Measurements from ENCODE around the gene MVB12B.

MVB12B gene

GRCh38 chr9:126453156-126453963, 126.7 kb downstream of the MVB12B start:
- no peak for DNase-seq (ENCODE audit: low read depth in 2 of 2)

DNA sequence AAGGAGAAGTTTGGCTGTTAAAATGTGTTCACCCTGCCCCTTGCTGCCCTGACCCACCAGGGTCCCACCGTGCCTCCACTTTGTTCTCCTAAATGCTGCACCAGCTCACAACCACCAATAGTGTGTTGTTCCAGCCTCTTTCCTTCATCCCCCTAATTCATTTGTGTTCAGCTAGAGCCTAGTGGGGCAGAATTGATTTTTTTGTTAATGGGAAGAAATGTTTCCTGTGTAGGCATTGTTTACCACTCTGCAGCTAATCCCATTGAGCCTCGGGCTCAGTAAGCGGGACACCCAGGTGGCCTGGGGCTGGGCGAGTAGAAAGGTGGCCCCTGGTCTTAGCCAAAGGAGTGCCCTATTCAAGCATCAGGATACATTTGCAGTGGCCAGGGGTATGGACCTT, 127.6 kb downstream of the MVB12B start:
- DNase-seq (ENCODE audit: low read depth in 2 of 2), result no peak

GRCh38 chr9:126454795-126455194, 128.2 kb downstream of the MVB12B start:
- no peak for DNase-seq (ENCODE audit: low read depth in 2 of 2)

- DNase-seq (ENCODE audit: low read depth in 2 of 2), result no peak
Measured at GRCh38 chr9:126456441-126457174, 130.0 kb downstream of the MVB12B start.

- no peak for DNase-seq (ENCODE audit: low read depth in 2 of 2)
Measured at GRCh38 chr9:126457175-126457547, 130.5 kb downstream of the MVB12B start.

GRCh38 chr9:126457890-126458289, 131.3 kb downstream of the MVB12B start:
- DNase-seq (ENCODE audit: low read depth in 2 of 2), result no peak

- DNase-seq (ENCODE audit: low read depth in 2 of 2), result no peak
Measured at GRCh38 chr9:126459126-126459525, 132.5 kb downstream of the MVB12B start.

DNA sequence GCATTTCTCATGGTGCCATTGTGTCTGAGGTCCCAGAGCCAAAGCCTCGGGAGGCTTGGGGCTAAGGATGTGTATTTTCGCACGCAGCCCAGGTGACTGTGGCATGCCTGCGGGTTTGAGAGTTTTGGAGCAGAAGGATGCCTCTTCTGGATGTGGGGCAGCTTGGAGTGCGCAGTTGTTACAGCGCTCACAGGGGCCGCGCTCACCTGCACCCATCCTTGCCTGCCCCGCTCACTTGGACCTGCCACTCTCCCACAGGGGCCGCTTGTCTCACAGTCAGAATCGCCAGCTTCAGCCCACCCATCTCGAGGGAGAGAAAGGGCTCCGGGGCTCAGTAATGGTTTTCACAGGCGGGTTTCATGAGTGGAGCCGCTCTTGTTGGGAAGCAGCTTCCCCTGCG, 132.9 kb downstream of the MVB12B start:
- no peak for DNase-seq (ENCODE audit: low read depth in 2 of 2)

DNA sequence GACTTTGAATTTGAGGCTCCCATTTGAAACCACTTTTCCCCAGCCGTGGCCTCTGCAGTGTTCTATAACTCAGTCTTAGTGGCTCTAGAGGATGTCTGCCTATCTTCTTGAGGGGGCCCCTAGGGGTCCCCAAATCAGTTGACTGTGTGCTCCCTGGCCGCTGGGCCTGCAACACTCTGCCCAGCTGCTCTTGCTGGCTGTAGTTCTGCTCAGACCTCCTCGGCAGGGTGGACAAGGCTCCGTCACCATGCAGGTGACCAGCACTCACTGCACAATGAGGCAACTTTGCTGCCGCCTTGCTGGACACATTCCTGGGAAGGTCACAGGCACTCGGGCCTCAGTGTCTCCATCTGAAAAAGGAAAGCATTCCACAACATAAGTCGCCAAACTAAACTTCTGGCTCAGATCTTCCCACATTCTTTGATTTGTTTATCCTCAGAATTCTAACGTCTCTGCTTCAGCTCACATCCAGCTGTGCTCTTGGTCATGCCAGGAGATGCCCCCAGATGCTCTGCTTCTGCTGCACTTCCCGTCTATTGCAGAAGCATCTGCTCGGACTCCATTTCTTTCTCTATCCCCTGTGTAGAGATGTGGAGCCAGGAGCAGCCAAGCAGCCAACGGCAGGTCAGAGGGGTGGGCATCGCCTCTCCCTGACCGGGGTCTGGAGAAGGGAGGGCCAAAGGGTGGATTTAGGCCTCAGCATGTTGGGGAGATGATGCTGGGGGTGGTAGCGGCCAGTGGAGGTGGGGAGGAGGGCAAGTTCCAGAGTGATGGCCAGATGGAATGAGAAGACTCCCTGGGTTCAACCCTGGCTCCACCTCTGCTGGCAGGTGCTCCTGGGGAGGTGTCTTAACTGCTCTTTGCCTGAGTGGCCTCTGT, 133.6 kb downstream of the MVB12B start:
- DNase-seq (ENCODE audit: low read depth in 2 of 2), result no peak

GRCh38 chr9:126461029-126461428, 134.4 kb downstream of the MVB12B start:
- DNase-seq (ENCODE audit: low read depth in 2 of 2), result no peak

DNA sequence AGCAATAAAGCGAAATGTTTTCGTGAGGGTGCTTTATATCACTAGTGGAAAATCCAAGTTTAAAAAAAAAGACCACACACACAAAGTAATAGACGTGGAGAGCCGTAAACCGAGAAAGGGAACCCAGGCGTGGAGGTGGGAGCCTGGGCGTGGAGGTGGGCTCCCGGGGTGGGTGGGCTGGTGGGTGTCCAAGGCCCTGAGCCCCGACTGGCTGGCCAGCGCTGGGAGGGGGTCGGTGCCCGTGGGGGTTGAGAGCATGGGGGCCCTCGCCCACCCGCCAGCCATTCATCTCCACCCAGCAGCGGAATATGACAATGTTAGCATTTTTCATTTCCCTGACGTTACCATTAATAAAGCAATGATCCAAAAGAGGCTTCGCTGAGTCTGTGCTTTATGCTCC, 135.0 kb downstream of the MVB12B start:
- DNase-seq (ENCODE audit: low read depth in 2 of 2), result no peak

DNA sequence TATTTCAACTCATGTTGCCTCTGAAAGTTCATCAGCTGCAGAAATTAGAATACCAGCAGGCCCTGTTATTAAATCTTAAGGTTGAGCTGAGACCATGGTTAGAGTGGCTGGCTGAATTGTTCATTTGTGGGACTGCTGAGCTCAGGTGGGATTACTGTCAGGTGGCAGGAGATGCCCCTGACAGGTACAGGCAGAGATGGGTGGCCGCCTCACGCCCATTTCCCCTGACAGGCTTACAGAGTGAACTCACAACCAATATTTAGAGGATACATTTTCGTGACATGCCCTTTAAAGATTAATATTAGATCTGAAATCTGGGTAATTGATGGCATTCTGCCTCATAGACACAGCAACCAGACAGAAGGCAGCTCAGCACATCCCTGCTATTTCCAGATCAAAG, 136.0 kb downstream of the MVB12B start:
- no peak for DNase-seq (ENCODE audit: low read depth in 2 of 2)

GRCh38 chr9:126463426-126463825, 136.8 kb downstream of the MVB12B start:
- no peak for DNase-seq (ENCODE audit: low read depth in 2 of 2)

DNA sequence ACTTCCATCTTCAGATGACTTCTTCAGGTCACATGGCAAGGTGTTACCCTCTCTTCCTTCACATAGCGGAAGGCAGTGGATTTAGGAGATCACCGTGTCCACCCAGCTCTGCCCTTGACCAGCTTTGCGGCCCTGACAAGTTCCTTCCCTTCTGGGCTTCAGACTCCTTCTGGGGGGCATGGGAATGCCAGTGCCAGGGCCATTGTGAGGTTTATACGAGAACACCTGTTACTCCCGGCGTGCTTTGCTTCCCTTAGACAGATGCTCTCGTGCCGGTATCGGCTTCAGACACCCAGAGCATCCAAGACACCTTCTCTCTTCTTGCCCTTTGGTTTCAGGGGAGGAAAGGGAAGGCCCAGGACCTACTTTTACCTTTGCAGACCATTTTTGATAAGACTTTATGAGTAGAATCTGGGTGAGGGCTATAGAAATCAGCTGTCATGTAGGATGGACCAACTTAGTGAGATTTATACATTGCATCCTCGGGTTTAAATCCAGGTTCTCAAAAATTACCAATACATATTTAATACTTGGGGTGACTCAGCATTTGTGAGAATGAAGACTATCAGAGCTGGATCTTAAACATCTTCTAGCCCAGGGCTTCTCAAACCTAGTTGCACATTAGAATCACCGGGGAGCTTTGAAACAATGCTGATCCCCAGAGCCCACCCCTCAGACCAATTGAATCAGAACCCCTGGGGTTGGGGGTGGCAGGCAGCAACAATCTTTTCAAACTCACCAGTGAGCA, 138.2 kb downstream of the MVB12B start:
- DNase-seq (ENCODE audit: low read depth in 2 of 2), result no peak

- DNase-seq (ENCODE audit: low read depth in 2 of 2), result no peak
Measured at GRCh38 chr9:126465977-126466376, 139.3 kb downstream of the MVB12B start.

DNA sequence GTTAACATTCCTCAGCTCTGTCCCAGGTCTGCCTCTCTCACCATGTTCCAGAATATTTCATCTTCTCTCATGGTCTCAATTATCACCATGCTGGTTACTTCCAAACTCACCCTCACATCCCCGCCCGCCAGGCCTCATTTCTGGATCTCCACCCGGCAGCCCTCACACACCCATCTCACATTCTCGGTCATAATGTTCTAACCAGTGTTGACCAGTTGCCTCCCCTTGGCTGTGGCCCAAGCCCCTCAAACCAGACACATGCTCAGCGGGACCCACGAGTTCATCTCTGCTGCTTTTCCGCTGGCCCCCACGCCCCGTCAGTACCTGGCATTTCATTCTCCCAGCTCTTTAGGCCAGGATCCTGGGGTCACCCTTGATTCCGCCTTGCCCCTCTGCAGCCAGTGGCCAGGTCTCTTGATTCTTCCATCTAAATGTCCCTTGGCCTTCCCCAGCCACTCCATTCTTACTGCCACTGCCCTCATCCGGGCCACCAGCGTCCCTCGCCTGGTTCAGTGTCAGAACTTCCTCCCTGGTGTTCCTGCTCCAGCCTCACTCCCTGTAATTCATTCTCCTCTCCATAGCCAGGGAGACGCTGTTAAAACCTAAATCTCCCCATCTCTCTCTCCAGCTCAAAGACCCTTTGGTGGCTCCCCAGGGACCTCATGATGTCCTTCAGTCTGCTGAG, 141.7 kb downstream of the MVB12B start:
- DNase-seq (ENCODE audit: low read depth in 2 of 2), result no peak

GRCh38 chr9:126470241-126470993, 143.8 kb downstream of the MVB12B start:
- DNase-seq (ENCODE audit: low read depth in 2 of 2), result no peak

DNA sequence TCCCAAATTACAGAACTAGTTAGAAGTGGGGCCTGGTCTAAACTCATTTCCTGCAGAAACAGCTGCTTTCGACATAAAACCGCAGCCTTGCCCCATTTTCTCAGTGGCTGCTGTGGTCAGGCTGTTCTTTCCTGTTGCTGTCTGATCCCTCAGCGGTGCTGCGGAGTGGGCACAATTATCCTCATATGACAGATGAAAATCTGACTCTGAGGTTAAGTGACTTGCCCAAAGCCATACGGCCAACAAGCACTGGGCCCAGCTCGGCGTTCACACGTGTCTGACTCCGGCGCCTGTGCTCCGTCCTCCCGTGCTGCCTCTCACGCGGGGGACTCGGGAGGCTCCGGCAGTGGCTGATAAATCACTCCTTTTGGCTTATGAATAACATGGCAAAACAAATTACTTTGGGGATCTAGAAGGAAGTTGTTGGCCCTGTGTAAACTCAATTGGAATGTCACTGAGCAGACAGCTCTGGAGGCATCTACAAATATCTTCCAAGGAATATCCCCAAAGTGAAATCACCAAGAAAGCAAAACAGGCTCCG, 144.5 kb downstream of the MVB12B start:
- peak; percentile 59 to 61 for DNase-seq (ENCODE audit: low read depth in 2 of 2)

DNA sequence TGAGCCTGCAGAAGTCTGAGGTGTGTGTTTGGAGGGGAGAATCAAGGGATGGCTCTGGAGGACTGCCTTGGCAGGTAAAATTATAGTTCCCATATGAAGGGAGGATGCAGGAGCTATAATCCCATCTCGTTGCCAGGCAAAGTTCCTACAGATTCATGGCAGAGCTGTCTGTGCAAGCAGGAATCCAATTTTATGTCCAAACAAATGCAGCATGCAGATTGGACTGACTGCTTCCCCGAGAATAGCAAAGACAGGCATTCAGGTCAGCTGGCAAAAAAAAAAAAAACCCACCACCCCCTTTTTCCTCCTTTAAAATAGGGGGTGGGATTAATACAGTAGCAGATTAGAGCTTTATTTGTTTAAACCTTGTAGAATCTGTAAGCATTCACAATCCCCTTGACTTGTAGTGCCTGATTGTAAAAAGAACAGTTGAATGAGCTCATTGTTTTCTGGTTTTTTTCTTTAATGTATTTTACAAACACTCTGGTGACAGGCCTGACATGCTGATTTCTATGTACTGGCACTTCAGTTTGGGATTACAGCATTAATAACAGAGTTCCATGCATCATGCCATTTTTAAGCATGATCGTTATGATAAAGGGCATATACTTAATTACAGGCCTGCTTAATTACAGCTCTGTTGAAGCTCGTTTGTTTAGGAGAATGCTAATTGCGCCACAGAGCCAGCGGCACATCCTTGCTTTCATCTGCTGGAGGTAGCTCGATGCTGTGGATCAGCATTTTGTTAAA, 145.7 kb downstream of the MVB12B start:
- DNase-seq (ENCODE audit: low read depth in 2 of 2), result no peak

Data from stimulated activated CD8-positive, alpha-beta memory T cell treated with anti-CD3 and anti-CD28 coated beads, Interleukin-2, amount 100 ng/mL, for 1 hour (primary cell).